ENCODE data around the gene GPANK1.

The GPANK1 gene

DNA sequence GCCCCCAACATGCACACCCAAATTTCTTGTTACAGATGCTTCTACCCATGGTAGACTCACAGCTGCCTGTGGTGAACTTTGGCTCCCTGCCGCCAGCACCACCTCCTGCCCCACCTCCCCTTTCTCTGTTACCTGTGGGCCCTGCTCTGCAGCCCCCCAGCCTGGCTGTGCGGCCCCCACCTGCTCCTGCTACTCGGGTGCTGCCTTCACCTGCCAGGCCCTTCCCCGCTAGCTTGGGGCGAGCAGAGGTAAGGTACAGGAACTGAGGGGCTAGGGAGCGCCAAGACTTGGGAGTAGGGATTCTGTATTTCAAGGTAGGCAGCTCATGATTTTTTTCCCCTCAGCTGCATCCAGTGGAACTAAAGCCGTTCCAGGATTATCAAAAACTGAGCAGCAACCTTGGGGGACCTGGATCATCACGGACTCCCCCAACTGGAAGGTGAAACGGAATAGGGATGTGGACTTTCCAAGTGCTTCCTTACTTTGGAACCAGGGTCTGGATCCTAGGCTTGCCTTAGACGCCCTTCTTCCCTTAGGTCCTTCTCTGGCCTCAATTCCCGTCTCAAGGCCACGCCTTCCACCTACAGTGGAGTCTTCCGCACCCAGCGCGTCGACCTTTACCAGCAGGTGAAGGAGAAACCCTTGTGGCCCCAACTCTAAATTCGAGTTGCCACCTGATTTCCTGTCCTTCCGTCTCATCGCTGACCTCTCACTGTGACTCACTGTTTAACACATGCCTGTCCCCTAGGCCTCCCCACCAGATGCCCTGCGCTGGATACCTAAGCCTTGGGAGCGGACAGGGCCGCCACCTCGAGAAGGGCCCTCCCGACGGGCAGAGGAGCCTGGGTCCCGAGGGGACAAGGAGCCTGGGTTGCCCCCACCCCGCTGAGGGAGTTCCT is 27.9 kb downstream of the GPANK1 start:
- no peak for DNase-seq

DNA sequence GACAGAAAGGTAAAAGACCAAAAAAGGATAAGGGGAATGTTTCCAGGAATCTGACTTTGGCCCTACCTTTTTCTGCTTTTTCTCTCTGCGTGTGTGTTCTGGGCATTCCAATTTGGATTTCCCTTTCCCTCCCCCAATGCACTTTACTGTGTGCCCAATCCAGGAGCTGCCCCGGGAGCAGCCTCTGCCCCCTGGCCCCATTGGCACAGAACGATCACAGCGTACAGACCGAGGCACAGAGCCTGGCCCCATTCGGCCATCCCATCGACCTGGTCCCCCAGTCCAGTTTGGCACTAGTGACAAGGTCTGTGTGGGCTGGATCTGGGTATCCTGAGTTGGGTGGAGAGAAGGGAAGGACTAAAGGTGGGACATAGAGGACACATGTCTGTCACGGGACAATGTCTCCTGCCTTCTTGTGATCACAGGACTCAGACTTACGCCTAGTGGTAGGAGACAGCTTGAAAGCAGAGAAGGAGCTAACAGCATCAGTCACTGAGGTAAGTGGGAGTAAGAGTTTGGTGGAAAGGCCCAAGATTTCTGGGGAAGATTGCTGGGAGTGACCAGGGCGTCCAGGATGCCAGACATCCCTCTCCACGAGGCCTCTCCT is 29.7 kb downstream of the GPANK1 start:
- no peak for DNase-seq

DNA sequence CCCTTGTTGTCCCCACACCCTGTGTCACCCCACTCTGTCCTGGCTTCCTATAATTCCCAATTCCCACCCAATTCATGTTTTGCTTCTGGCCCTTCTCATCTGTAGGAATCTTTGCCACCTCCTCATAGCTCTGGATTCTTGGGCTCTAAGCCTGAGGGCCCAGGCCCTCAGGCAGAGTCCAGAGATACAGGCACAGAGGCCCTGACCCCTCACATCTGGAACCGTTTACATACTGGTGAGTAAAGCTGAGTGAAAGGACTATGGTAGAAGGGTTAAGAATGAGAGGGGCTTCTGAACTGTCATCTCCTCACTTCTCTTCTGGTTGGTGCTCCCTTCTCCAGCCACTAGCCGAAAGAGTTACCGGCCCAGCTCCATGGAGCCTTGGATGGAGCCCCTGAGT is 30.7 kb downstream of the GPANK1 start:
- no peak for DNase-seq

DNA sequence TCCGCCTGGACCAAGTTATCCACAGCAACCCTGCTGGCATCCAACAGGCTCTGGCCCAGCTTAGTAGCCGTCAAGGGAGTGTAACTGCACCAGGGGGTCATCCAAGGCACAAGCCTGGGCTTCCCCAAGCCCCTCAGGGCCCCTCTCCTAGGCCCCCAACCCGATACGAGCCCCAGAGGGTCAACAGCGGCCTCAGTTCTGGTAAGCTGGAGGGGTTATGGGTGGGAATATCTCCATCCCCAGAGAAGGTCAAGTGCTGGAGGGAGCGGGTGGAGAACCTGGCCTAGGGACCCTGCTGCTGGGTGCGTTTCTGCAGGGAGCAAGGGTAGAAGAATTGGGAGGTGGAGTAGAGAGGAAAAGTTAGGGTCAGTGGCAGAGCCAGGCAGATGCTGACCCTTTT is 31.4 kb downstream of the GPANK1 start:
- no peak for DNase-seq

DNA sequence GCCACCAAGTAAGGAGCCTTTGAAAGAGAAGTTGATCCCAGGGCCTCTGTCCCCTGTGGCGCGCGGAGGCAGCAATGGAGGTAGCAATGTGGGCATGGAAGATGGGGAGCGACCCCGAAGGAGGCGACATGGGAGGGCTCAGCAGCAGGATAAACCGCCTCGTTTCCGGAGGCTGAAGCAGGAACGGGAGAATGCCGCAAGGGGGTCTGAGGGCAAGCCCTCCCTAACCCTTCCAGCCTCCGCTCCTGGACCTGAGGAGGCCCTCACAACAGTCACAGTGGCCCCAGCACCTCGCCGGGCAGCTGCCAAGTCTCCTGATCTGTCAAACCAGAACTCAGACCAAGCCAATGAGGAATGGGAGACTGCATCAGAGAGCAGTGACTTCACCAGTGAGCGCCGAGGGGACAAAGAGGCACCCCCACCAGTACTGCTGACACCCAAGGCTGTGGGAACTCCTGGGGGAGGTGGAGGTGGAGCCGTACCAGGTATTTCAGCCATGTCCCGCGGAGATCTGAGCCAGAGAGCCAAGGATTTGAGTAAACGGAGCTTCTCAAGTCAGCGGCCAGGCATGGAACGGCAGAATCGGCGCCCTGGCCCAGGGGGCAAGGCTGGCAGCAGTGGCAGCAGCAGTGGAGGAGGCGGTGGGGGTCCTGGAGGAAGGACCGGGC is 32.4 kb downstream of the GPANK1 start:
- DNase-seq = no peak

DNA sequence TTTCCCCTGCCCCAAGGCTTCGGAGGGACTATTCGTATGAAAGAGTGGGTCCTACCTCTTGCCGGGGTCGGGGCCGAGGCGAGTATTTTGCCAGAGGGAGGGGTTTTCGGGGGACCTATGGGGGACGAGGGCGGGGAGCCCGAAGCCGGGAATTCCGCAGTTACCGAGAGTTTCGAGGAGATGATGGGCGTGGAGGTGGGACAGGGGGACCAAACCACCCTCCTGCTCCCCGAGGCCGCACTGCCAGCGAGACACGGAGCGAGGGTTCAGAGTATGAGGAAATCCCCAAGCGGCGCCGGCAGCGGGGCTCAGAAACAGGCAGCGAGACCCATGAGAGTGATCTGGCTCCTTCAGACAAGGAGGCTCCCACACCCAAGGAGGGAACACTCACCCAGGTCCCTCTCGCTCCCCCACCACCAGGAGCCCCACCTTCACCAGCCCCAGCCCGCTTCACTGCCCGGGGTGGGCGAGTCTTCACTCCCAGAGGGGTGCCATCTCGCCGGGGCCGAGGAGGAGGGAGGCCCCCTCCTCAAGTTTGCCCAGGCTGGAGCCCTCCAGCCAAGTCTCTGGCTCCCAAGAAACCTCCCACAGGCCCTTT is 33.0 kb downstream of the GPANK1 start:
- no peak for DNase-seq

DNA sequence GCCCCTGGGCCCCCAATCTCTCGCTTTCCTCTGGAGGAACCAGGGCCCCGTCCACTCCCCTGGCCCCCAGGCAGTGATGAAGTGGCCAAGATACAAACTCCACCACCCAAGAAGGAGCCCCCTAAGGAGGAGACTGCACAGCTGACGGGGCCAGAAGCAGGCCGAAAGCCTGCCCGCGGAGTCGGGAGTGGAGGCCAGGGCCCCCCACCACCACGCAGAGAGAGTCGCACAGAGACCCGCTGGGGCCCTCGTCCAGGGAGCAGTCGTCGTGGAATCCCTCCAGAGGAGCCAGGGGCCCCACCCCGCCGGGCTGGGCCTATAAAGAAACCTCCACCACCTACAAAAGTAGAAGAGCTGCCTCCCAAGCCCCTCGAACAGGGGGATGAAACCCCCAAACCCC is 33.6 kb downstream of the GPANK1 start:
- DNase-seq = no peak

DNA sequence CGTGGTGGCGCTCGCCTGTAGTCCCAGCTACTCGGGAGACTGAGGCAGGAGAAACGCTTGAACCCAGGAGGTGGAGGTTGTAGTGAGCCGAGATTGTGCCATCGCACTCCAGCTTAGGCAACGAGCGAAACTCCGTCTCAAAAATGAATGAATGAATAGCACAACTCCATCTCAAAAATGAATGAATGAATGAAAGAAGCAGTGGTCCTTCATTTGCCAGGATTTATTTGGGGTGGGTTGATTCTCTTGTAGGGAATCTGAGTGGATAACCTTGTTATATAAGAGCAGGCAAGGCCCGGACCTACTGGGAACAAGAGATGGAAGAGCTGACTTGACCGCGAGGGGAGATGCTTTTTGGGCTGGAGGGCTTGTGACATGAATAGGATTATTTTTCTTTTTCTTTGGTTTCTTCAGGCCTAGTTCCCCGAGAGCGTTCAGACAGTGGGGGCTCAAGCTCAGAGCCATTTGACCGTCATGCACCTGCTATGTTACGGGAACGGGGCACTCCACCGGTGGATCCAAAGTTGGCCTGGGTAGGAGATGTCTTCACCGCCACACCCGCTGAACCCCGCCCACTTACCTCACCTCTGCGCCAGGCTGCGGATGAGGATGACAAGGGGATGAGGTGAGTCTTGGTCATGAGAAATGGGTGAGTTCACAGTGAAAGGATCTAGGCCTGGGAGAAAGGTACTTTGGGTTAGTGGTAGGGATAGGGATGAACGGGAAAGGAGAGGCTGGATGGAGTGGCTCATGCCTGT is 34.4 kb downstream of the GPANK1 start:
- DNase-seq = no peak

DNA sequence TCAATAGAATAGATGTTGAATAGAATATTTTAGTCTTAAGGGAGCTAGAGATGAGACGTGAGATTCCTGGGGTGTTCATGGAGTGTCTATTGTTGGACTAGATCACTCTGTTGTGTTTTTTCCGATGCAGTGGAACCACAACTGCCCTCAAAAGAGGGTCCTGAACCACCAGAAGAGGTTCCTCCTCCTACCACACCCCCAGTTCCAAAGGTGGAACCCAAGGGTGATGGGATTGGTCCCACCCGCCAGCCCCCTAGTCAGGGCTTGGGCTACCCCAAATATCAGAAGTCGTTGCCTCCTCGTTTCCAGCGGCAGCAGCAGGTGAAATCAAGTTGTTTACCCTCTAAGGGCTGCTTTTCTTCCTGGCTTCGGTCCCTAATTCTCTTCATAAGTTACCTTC is 35.8 kb downstream of the GPANK1 start:
- DNase-seq = no peak

DNA sequence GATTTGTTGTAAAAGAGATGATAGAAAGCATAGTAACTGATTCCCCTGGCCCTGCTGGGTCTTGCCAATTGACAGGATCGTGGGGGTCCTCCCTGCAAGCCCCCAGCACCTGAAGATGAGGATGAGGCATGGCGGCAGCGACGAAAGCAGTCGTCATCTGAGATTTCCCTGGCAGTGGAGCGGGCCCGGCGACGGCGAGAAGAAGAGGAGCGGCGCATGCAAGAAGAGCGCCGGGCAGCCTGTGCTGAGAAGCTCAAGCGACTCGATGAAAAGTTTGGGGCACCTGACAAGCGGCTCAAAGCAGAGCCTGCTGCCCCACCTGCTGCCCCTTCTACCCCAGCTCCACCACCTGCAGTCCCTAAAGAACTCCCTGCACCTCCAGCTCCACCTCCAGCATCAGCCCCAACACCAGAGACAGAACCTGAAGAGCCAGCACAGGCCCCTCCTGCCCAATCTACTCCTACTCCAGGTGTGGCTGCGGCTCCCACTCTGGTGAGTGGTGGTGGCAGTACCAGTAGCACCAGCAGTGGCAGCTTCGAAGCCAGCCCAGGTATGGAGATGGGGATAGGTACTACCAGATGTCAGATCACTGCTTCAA is 37.0 kb downstream of the GPANK1 start:
- DNase-seq = no peak

DNA sequence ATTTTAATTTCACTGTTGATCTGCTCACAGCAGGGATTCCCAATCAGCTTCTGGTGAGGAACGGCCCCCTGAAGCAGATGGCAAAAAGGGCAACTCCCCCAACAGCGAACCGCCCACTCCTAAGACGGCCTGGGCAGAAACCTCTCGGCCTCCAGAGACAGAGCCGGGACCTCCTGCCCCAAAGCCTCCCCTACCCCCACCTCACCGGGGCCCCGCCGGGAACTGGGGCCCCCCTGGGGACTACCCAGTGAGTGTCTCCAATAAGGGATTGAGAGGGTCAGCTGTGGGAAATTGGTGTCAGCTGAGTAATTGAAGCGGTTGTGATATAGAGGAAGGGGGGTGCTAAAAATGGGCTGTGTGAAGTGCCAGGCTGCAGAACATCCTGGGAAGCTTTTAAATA is 37.8 kb downstream of the GPANK1 start:
- no peak for DNase-seq

DNA sequence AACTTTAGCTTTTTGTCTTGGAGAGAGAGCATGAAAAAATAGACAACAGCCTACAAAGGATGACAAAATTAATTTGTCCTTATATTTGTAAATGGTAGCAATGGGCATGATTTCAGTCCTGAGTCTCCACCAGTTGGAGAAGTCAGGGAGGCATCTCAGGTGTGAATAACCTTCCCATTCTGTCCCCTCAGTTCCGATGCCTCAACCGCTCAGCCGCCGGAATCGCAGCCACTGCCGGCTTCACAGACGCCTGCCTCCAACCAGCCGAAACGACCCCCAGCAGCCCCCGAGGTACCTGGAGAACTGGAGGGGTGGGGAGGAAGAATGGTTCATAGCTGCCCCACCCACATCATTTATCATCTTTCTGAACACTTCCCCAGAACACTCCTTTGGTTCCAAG is 40.7 kb downstream of the GPANK1 start:
- DNase-seq = no peak

DNA sequence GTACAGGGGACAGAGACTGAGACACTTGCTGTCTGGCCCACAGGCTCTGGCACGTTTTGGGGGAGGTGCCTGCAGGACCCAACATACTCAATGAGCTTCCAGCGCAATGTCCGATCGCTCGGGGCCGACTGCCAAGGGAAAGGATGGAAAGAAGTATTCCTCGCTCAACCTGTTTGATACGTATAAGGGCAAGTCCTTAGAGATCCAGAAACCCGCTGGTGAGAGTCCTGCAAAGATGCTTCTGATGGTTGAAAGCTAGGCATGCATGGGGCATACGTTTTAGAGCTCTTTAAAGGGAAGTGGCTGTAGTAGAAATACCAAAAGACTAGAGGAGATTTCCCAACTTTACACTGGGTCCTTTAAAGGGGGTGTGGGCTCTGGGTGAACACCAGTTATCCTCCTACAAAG is 42.1 kb downstream of the GPANK1 start:
- no peak for DNase-seq

DNA sequence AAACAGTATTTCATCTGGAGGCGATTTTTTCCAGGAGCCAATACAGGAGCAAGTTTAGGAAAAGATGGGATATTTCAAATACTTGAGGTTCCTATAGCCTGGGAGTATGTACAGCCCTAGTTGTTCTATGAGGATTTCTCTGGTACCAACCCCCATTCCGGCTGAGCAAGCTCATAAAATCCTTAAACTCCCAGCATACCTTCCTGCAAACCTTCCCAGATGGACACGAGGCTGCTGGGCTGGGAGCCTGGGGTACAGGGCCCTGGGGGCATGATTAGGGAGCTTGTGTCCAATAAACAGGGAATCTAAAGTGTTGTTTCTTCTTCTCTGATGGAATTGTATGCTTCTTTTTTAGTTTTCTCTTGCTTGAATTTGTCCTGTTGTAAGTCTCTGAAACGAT is 42.8 kb downstream of the GPANK1 start:
- no peak for DNase-seq

DNA sequence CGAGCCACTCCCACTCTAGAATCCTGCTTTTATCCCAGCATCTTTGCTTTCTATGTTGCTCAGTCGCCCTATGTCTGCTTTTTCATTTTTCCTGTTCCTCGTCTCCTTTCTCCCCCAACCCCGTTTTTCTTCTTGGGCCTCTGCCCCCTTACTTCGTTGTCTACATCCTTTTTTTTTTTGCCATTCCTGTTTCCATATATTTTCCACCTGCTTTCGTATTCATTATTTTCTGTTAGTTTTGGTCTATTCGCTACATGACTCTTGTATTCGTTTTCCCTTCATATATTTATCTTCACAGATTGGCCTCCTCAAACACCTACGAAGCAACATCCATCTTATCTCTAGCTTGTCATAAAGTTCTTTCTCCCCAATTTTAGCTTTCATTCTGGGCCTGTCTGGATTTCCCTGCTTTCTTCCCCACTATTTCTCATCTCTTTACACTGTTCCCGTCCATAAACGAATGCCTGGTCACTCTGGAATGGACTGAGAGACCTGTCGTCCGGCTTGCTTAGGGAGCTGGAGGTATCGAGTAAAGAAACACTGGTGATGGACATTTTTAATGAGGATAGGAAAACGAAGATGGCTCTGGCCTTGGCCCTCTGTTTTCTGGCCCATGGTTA is 43.4 kb downstream of the GPANK1 start:
- no peak for DNase-seq

DNA sequence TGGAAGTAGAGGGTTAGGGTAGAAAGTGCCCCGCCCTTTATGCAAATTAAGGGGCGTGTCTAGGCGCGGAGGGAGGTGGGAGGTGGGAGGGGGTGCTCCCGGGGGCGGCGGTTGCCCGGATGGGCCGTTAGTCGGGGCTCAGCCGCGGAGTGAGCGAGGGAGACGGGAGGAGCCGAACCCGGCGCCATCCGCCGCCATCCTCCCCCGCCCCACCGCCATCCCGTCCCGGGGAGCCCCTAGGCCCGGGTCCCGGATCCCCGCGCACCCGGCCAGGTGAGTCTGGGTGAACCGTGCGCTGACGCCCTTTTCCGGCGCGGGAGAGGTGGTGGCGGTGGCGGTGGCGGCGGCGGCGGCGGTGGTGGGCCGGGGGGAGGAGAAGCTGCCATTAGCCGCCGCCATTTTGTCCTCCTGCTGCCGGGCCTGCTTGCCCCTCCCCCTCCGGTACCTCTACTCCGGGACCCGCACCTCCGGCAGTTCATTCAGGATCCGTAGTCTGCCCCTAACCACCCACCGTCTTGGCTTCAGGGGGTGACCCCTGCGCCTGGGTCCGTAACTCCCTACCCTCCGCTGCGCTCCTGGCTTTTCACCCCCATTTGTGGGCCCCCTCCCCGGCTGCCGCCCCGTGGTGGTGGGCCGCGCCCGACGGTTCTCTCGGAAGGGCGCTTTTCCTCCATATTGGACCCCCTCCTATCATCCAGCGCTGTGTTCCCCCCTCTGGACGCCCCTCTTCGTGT is 44.0 kb downstream of the GPANK1 start, which contains the start of gene PRRC2A:
Gene PRRC2A, plus strand, starts transcription at position 130 of the 734 bp plus-strand sequence. CDS start 2,075 bp downstream, outside the sequence.
- DNase-seq = peak; percentile 93

DNA sequence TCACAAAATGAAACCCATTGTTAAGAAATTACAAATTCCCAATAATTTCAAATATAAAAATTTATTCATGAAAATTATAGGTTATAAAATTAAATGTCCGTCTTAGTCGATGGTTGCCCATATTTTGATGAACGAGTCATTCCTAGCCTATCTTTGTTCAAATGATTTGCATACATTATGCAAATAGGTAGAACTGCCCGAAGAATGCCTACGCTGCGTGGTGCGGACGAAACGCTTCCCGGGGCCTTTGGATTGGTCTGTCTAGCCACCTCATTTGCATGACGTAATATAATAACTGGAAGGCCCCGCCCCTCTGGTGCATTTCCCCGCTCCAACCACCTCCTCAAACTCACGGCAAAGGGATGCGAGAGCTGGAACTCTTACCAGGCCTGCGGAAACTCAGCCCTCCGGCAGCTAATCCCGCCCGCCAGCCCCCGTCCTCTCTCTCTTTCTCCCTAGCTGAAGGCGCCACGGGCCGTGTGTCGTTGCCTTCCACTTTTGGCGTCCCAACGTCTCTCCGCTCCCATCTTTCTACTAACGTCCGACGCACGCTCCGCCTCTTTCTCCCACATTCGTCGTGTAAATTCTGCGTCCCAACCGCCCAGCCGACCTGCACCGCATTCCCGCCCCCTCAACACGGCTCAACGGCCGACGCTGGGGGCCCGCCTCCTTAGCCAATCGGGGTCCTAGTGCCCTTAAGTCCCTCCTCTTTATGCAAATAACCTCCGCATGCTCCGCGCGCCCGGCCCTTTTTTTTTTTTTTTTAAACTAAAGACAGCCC is 44.8 kb downstream of the GPANK1 start:
- DNase-seq = peak; percentile 95

DNA sequence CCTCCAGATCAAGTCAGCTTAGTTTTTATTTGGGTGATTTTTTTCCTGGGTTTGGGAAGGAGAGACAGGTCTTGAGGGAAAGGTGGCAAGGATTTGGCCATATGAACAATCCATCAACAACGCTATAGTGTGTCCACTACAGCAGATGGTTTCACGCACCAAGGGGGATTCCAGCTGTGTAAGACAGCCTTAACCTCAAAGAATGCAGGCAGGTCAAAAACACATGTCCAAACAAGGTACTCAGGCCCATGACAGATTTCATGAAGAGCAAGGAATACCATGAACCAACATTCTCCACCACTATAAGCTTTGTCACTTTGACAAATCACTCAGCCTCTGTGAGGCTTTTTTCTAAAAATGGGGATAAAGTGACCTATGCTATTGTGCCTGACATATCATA is 47.8 kb downstream of the GPANK1 start:
- DNase-seq = no peak

DNA sequence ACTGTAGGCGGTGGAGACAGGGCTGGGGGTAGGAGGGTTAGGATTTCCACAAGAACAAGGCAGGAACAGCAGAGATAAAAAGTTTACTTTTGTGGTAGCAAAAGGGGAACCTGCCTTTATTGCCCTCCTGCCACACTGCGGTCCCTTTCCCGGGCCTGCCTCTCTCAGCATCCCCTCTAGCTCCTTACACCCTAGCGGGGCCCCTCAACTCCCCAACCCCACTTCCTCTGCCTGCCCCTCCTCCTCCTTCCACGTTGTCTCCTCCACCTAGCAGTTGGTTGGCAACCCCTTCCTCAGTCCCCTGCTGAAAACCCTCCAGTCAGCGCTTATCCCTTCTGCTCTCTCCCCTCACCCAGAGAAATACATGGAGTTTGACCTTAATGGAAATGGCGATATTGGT is 49.0 kb downstream of the GPANK1 start:
- peak; percentile 34 for DNase-seq

Measured in stimulated activated CD4-positive, alpha-beta T cell treated with anti-CD3 and anti-CD28 coated beads, Interleukin-4, amount 100 ng/mL, for 1 hour (primary cell).